HG03342 (cell line): ENCODE measurements around the gene RXRB.

Experiments
- ATAC-seq: cut with Tn5 transposase; IDR thresholded peaks from one replicate; pipeline ENCODE4 v1.9.1; 2021; ENCODE audit warnings: mild to moderate bottlenecking, moderate library complexity; ENCODE audit not compliant: unreplicated experiment

Gene RXRB

GRCh38 chr6:33198159-33198852 is 2.2 kb downstream of the RXRB start:
- no peak for ATAC-seq

- no peak for ATAC-seq
Measured at GRCh38 chr6:33197431-33198048, 2.9 kb downstream of the RXRB start.

- ATAC-seq, result no peak
Measured at GRCh38 chr6:33195304-33196165, 4.9 kb downstream of the RXRB start.

- ATAC-seq, result no peak
Measured at GRCh38 chr6:33194431-33194979, 6.0 kb downstream of the RXRB start.

GRCh38 chr6:33193619-33194018 is 6.8 kb downstream of the RXRB start:
- no peak for ATAC-seq

- no peak for ATAC-seq
Measured at GRCh38 chr6:33192671-33193602, 7.5 kb downstream of the RXRB start.

GRCh38 chr6:33192105-33192646 is 8.3 kb downstream of the RXRB start, which contains the start of gene COL11A2:
COL11A2 (minus strand) TSS chr6:33192467; CDS start chr6:33192240, 227 bp downstream.
- ATAC-seq, result no peak

- ATAC-seq, result no peak
Measured at GRCh38 chr6:33191383-33192104, 8.9 kb downstream of the RXRB start.

GRCh38 chr6:33190504-33191107 is 9.9 kb downstream of the RXRB start:
- ATAC-seq, result no peak

GRCh38 chr6:33189625-33190448 is 10.6 kb downstream of the RXRB start:
- no peak for ATAC-seq

GRCh38 chr6:33189164-33189563 is 11.3 kb downstream of the RXRB start:
- no peak for ATAC-seq

GRCh38 chr6:33187809-33188208 is 12.7 kb downstream of the RXRB start:
- ATAC-seq, result no peak

- no peak for ATAC-seq
Measured at GRCh38 chr6:33185654-33186187, 14.7 kb downstream of the RXRB start.

- no peak for ATAC-seq
Measured at GRCh38 chr6:33185190-33185589, 15.3 kb downstream of the RXRB start.

GRCh38 chr6:33183071-33183683 is 17.3 kb downstream of the RXRB start:
- ATAC-seq, result no peak

GRCh38 chr6:33181141-33181540 is 19.3 kb downstream of the RXRB start:
- ATAC-seq, result no peak

GRCh38 chr6:33178755-33179475 is 21.6 kb downstream of the RXRB start:
- no peak for ATAC-seq
